H1 (cell line): ENCODE measurements around the gene TNFRSF13B. TPM values are rescaled to one million over a fixed set of nuclear protein-coding genes. Genes with fewer than 3 reads are reported as not detected.

Source experiments
- CTCF ChIA-PET: fragments of 300-600 bp; sonication (Branson Sonifier 250); formaldehyde crosslinking; loops from one replicate; lab custom pipeline; 2021; ENCODE audit not compliant: partially characterized antibody; lab: Charles Lee
- POLR2A ChIA-PET: fragments of 300-600 bp; sonication (Branson Sonifier 250); formaldehyde crosslinking; loops from one replicate; lab custom pipeline; 2021; ENCODE audit warnings: inconsistent platforms; ENCODE audit not compliant: partially characterized antibody; lab: Charles Lee
- DNase-seq, 2 experiments: peaks; one replicate each; pipeline versions ENCODE4 v3.0.0 to v3.0.0-alpha.2; 2010 to 2022; ENCODE audit warnings: low spot score in 2 of 2, low read depth in 1 of 2, mixed read lengths in 1 of 2
- FAIRE-seq: peaks from 2 replicates; lab custom pipeline; 2011; peaks lifted over from hg19 to GRCh38; lab: Jason Lieb, UNC
- H2AFZ ChIP-seq: 2 replicates; pipeline ENCODE4 v1.8.1; 2012; ENCODE audit warnings: low read length, inconsistent platforms
- H2AK5ac ChIP-seq: 2 replicates; pipeline ENCODE4 v1.6.1; 2013; ENCODE audit warnings: low read depth, low read length
- H2BK120ac ChIP-seq: replicated peaks from 2 replicates; pipeline ENCODE3; 2013; ENCODE audit warnings: low read depth, low read length, inconsistent platforms
- H2BK12ac ChIP-seq: 2 replicates; pipeline ENCODE4 v1.6.1; 2013; ENCODE audit warnings: low read depth, low read length
- H2BK15ac ChIP-seq: 2 replicates; pipeline ENCODE4 v1.6.1; 2013; ENCODE audit warnings: low read length
- H2BK20ac ChIP-seq: 2 replicates; pipeline ENCODE4 v1.6.1; 2013; ENCODE audit warnings: low read length
- H2BK5ac ChIP-seq: 2 replicates; pipeline ENCODE4 v1.6.1; 2013; ENCODE audit warnings: low read depth, low read length
- H3K14ac ChIP-seq: 2 replicates; pipeline ENCODE4 v1.6.1; 2013; ENCODE audit warnings: inconsistent platforms; ENCODE audit not compliant: insufficient read length
- H3K18ac ChIP-seq: 2 replicates; pipeline ENCODE4 v1.6.1; 2013; ENCODE audit warnings: low read length; ENCODE audit errors: extremely low read depth
- H3K23ac ChIP-seq: 2 replicates; pipeline ENCODE4 v1.6.1; 2013; ENCODE audit warnings: inconsistent platforms; ENCODE audit not compliant: insufficient read length
- H3K23me2 ChIP-seq: 2 replicates; pipeline ENCODE4 v1.6.1; 2013; ENCODE audit warnings: low read depth, low read length
- H3K27ac ChIP-seq: 2 replicates; pipeline ENCODE4 v1.6.1; 2011; ENCODE audit warnings: low read depth, low read length, inconsistent platforms
- H3K27me3 ChIP-seq, 4 experiments: replicated peaks in 1 of 4; 1 replicate in 1 of 4; 2 replicates in 3 of 4; pipeline versions ENCODE4 v1.6.1 to v1.8.1; 2011 to 2013; ENCODE audit warnings: low read length in 3 of 4, mild to moderate bottlenecking in 3 of 4, inconsistent platforms in 2 of 4, mixed read lengths in 2 of 4, moderate library complexity in 1 of 4; ENCODE audit not compliant: control insufficient read depth in 3 of 4, insufficient read depth in 3 of 4; ENCODE audit errors: extremely low read depth in 1 of 4
- H3K36me3 ChIP-seq, 4 experiments: 2 replicates each; pipeline versions ENCODE4 v1.6.1 to v1.8.1; 2011 to 2013; ENCODE audit warnings: mild to moderate bottlenecking in 4 of 4, low read length in 3 of 4, moderate library complexity in 2 of 4, control low read depth in 1 of 4, inconsistent platforms in 1 of 4; ENCODE audit not compliant: insufficient read depth in 4 of 4, control insufficient read depth in 2 of 4
- H3K4ac ChIP-seq: replicated peaks from 2 replicates; pipeline ENCODE3; 2013; ENCODE audit warnings: low read length, low read depth, mixed read lengths, inconsistent platforms; ENCODE audit not compliant: insufficient read length
- H3K4me1 ChIP-seq, 4 experiments: replicated peaks in 1 of 4; 1 replicate in 1 of 4; 2 replicates in 3 of 4; pipeline versions ENCODE4 v1.6.1 to v1.8.1; 2011 to 2013; ENCODE audit warnings: low read length in 3 of 4, inconsistent platforms in 2 of 4, mixed read lengths in 1 of 4; ENCODE audit not compliant: insufficient read depth in 4 of 4, control insufficient read depth in 3 of 4
- H3K4me2 ChIP-seq, 2 experiments: 2 replicates each; pipeline versions ENCODE4 v1.6.1 to v1.8.1; 2011 to 2013; ENCODE audit warnings: low read depth in 2 of 2, low read length in 2 of 2, control low read depth in 1 of 2, inconsistent platforms in 1 of 2, mild to moderate bottlenecking in 1 of 2; ENCODE audit not compliant: insufficient read depth in 1 of 2
- H3K4me3 ChIP-seq, 4 experiments: fragments of 200-600, 300-600 bp in 1 of 4; sonication (generic), shearing (Covaris generic), sonication (Bioruptor Twin) in 1 of 4; 2 replicates each; pipeline versions ENCODE4 v1.5.1 to v1.8.1; 2011 to 2016; ENCODE audit warnings: low read length in 4 of 4, low read depth in 3 of 4, control low read depth in 2 of 4, inconsistent platforms in 2 of 4, mild to moderate bottlenecking in 2 of 4, mixed read lengths in 1 of 4, moderate library complexity in 1 of 4; ENCODE audit not compliant: insufficient read depth in 2 of 4; ENCODE audit errors: extremely low read depth in 1 of 4
- H3K56ac ChIP-seq: replicated peaks from 2 replicates; pipeline ENCODE3; 2013; ENCODE audit warnings: low read depth, mild to moderate bottlenecking, mixed read lengths, low read length, inconsistent platforms; ENCODE audit not compliant: insufficient read length
- H3K79me1 ChIP-seq: 2 replicates; pipeline ENCODE4 v1.6.1; 2013; ENCODE audit warnings: low read depth, low read length, control low read depth
- H3K79me2 ChIP-seq, 2 experiments: 2 replicates each; pipeline versions ENCODE4 v1.6.1 to v1.8.1; 2012 to 2013; ENCODE audit warnings: low read length in 2 of 2, mild to moderate bottlenecking in 2 of 2, inconsistent platforms in 1 of 2; ENCODE audit not compliant: insufficient read depth in 2 of 2, control insufficient read depth in 1 of 2
- H3K9ac ChIP-seq, 4 experiments: replicated peaks in 1 of 4; 1 replicate in 1 of 4; 2 replicates in 3 of 4; pipeline versions ENCODE4 v1.6.1 to v1.8.1; 2011 to 2013; ENCODE audit warnings: low read depth in 3 of 4, low read length in 3 of 4, control low read depth in 2 of 4, mild to moderate bottlenecking in 2 of 4, moderate library complexity in 2 of 4, inconsistent platforms in 1 of 4; ENCODE audit errors: extremely low read depth in 1 of 4
- H3K9me3 ChIP-seq, 2 experiments: 2 replicates each; pipeline versions ENCODE4 v1.6.1 to v1.8.1; 2012 to 2013; ENCODE audit warnings: mild to moderate bottlenecking in 2 of 2, moderate library complexity in 2 of 2, control low read depth in 1 of 2, inconsistent platforms in 1 of 2, low read depth in 1 of 2, low read length in 1 of 2, mixed read lengths in 1 of 2; ENCODE audit not compliant: insufficient read depth in 2 of 2
- H4K20me1 ChIP-seq, 2 experiments: replicated peaks in 1 of 2; 2 replicates each; pipeline versions ENCODE3 to v1.8.1; 2011 to 2013; ENCODE audit warnings: inconsistent platforms in 2 of 2, low read length in 2 of 2, mild to moderate bottlenecking in 1 of 2; ENCODE audit not compliant: insufficient read depth in 2 of 2, control insufficient read depth in 1 of 2
- H4K5ac ChIP-seq: 2 replicates; pipeline ENCODE4 v1.6.1; 2013; ENCODE audit warnings: low read length, low read depth, mixed read lengths, inconsistent platforms; ENCODE audit not compliant: insufficient read length
- H4K8ac ChIP-seq: 2 replicates; pipeline ENCODE4 v1.8.0; 2013; ENCODE audit warnings: mild to moderate bottlenecking, moderate library complexity, low read length, inconsistent platforms; ENCODE audit not compliant: insufficient read depth; ENCODE audit errors: extremely low read depth
- H4K91ac ChIP-seq: replicated peaks from 2 replicates; pipeline ENCODE3; 2013; ENCODE audit warnings: low read length, mixed read lengths, inconsistent platforms; ENCODE audit not compliant: insufficient read length
- CEBPB ChIP-seq: IDR thresholded peaks from 2 replicates; pipeline ENCODE4 v1.6.1; 2012; ENCODE audit warnings: low read depth, low read length
- GABPA ChIP-seq: IDR thresholded peaks from 2 replicates; pipeline ENCODE4 v1.6.1; 2011; ENCODE audit warnings: mild to moderate bottlenecking, low read length, moderate library complexity, borderline replicate concordance; ENCODE audit not compliant: insufficient read depth
- HDAC6 ChIP-seq: IDR thresholded peaks from one replicate; pipeline ENCODE4 v1.7.1; 2012; ENCODE audit warnings: low read depth, mild to moderate bottlenecking, inconsistent platforms, low read length, moderate library complexity
- POLR2AphosphoS5 ChIP-seq: IDR thresholded peaks from 2 replicates; pipeline ENCODE4 v1.6.1; 2011; ENCODE audit warnings: low read depth, low read length
- POU5F1 ChIP-seq: IDR thresholded peaks from 2 replicates; pipeline ENCODE4 v1.6.1; 2011; ENCODE audit warnings: low read depth, mild to moderate bottlenecking, low read length, moderate library complexity
- SUZ12 ChIP-seq: fragments of 200-600 bp; sonication (generic); IDR thresholded peaks from 2 replicates; pipeline ENCODE4 v1.6.1; 2012; ENCODE audit warnings: mild to moderate bottlenecking, inconsistent platforms, low read length, moderate library complexity, mixed read lengths
- ZNF274 ChIP-seq: IDR thresholded peaks from 2 replicates; pipeline ENCODE4 v1.7.0; 2012; ENCODE audit warnings: low read length, borderline replicate concordance; ENCODE audit errors: extremely low read depth
- WGBS, 2 experiments: shearing (Covaris generic) in 1 of 2; methylation state at CpG; one replicate each; pipeline versions ENCODE4 v1.1.6 to v1.1.7; 2013 to 2015; ENCODE audit warnings: low lambda C conversion rate in 2 of 2, mixed read lengths in 2 of 2, inconsistent platforms in 1 of 2, low coverage in 1 of 2, missing lambda C conversion rate in 1 of 2; ENCODE audit not compliant: insufficient replicate concordance in 2 of 2, insufficient coverage in 1 of 2, insufficient read length in 1 of 2; ENCODE audit errors: extremely low coverage in 1 of 2, missing lambda C conversion rate in 1 of 2; 5-methylcytosine and 5-hydroxymethylcytosine counted together
- polyA plus RNA-seq, 7 experiments: library from polyadenylated mRNA; depleted of rRNA in 3 of 7; stranded (reverse) in 5 of 7; unstranded in 2 of 7; fragments of >200 nt in 5 of 7; fragments of 200-250 nt in 2 of 7; gene quantifications; 1 replicate in 5 of 7; 2 replicates in 1 of 7; 4 replicates in 1 of 7; pipeline versions ENCODE4 v1.2.1 to v1.2.3, GENCODE V29; 2011 to 2013; ENCODE audit warnings: missing spikeins in 2 of 7, mixed read lengths in 2 of 7
- total RNA-seq: library from RNA; stranded (reverse); fragmentation: NEBNext Ultra II Directional; extraction: Animal tissue kit (Norgen Biotek cat#: 25700); gene quantifications from 2 replicates; pipeline ENCODE4 v1.2.1, GENCODE V29; 2021
- TF ChIP-seq, protein P1 (sequence below): IDR thresholded peaks from 2 replicates; pipeline ENCODE4 v1.6.1; 2011; ENCODE audit warnings: low read length, improper control_type of control experiment

Gene TNFRSF13B
- total and polyA plus RNA-seq, 2 of the 8 experiments (the other 6 are each of a cell fraction or from before 2014, with no cell fraction given): not detected

DNA sequence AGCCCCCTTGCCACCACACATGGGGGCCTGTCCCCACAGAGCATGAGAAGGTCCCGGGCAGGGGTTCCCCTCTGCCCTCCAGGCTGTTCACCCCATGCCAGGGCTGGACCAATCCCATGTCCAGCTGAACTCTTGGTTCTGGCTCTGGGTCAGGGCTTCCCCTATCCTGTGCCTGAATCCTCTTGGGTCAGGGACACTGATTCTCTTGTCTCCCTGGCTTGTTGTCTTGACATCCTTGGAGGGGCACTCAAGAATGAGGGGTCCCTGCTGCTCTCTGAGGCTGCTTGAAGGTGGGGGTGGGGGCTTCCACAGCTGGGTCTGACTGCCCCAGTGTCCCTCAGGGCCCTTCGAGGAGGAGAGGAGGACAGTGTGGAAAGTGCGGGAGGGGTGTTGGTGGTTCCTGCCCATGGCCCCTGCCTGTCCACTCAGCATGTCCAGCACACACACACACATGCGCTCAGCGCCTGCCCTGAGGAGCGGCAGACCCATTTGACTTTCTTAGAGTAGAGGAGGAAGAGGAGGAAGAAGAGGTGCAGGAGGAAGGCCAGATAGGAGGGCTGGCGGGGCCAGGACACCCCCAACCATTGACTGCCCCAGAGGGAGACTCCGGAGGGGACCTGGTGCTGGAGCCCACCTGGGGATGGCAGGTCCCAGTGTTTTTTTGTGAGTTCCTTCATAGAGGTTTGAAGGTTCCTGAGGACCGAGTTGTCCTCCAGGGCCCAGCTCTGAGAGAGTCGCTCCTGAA, 47.0 kb downstream of the TNFRSF13B start:
- Histone ChIP-seq H3K4ac (no peak overlapping the region), H3K79me1 (no peaks in the 10 kb centered on the region), H2BK20ac (no peak overlapping the region), H3K79me2 (no peaks in the 10 kb centered on the region), H4K20me1 (no peaks in the 10 kb centered on the region), H3K9me3 (no peaks in the 10 kb centered on the region), H3K4me2 (no peak overlapping the region), H2BK12ac (no peak overlapping the region), H3K27ac (no peak overlapping the region), H2BK15ac (no peak overlapping the region), H3K9ac (no peak overlapping the region), H3K27me3 (no peaks in the 10 kb centered on the region), H2BK5ac (no peak overlapping the region), H4K91ac (no peak overlapping the region), H2AK5ac (no peak overlapping the region), H4K5ac (no peak overlapping the region), H3K4me3 (no peak overlapping the region), H3K4me1 (peaks cover 0 to 4% (median 0%) of the 10 kb centered on the region in 4 experiments; a peak in 1 of 7 replicates), H2AFZ (no peak overlapping the region), H3K14ac (no peak overlapping the region), H4K8ac (no peak overlapping the region; the same call in 1 of the 2 replicates), H3K36me3 (no peaks in the 10 kb centered on the region), H3K56ac (no peak overlapping the region), H3K23me2 (no peaks in the 10 kb centered on the region), H3K23ac (no peak overlapping the region), H3K18ac (no peak overlapping the region), H2BK120ac (no peak overlapping the region)
- DNase-seq (no peak), FAIRE-seq (no peak)
- 82% methylated on average over 5 of the region's 10 CpGs; no CpG with 5 or more reads in 1 of the 2 experiments for WGBS, 2 experiments
- TF ChIP-seq GABPA: no peak
- TF ChIP-seq POU5F1: no peak
- TF ChIP-seq ZNF274: no peak
- no peak for TF ChIP-seq CEBPB
- TF ChIP-seq POLR2AphosphoS5: no peak
- TF ChIP-seq HDAC6: no peak
- TF ChIP-seq, protein P1, sequence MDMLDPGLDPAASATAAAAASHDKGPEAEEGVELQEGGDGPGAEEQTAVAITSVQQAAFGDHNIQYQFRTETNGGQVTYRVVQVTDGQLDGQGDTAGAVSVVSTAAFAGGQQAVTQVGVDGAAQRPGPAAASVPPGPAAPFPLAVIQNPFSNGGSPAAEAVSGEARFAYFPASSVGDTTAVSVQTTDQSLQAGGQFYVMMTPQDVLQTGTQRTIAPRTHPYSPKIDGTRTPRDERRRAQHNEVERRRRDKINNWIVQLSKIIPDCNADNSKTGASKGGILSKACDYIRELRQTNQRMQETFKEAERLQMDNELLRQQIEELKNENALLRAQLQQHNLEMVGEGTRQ: no peak
- TF ChIP-seq SUZ12: no peak
- ChIA-PET CTCF (interaction anchor here (1.3 kb wide), 1 partner anchor 160 kb away, joined by 3 read pairs; no protein-coding TSS in a partner anchor), POLR2A (interaction anchor here (0.6 kb wide), 1 partner anchor 216 kb away, joined by 3 read pairs; no protein-coding TSS in a partner anchor)
